Nephron (organoid): ENCODE measurements around the gene NFYC.
A peak's percentile ranks its signal among the peaks of the same experiment; 100 is the strongest.

ENCODE experiments used
- H3K27ac Mint-ChIP-seq, 3 experiments: 2 replicates each; pipeline ENCODE4 v1.8.0; 2020; ENCODE audit warnings: mixed read lengths in 3 of 3, mild to moderate bottlenecking in 2 of 3, moderate library complexity in 1 of 3
- H3K27me3 Mint-ChIP-seq: 2 replicates; pipeline ENCODE4 v1.8.0; 2021; ENCODE audit warnings: low read depth, mild to moderate bottlenecking, moderate library complexity, mixed read lengths
- H3K36me3 Mint-ChIP-seq: 2 replicates; pipeline ENCODE4 v1.8.0; 2020; ENCODE audit warnings: low read depth, mixed read lengths
- H3K4me1 Mint-ChIP-seq: 2 replicates; pipeline ENCODE4 v1.8.0; 2020; ENCODE audit warnings: mixed read lengths
- H3K4me3 Mint-ChIP-seq, 3 experiments: 2 replicates each; pipeline ENCODE4 v1.8.0; 2020; ENCODE audit warnings: mild to moderate bottlenecking in 3 of 3, mixed read lengths in 3 of 3, moderate library complexity in 2 of 3
- H3K9me3 Mint-ChIP-seq: 2 replicates; pipeline ENCODE4 v1.8.0; 2020; ENCODE audit warnings: mixed read lengths
- CTCF ChIP-seq, 3 experiments: fragments of 200-600 bp; sonication (generic); IDR thresholded peaks; one replicate each; pipeline ENCODE4 v1.5.0; 2021; ENCODE audit warnings: antibody characterized with exemption in 3 of 3; ENCODE audit not compliant: unreplicated experiment in 3 of 3

Gene NFYC

GRCh38 chr1:40803447-40803846 lies 111.9 kb downstream of the NFYC start:
- H3K4me1 Mint-ChIP-seq, result peaks cover 58% of the 10 kb centered on the region
- peak overlapping the region in 1 of 3 experiments; percentile 52 for H3K27ac Mint-ChIP-seq
- no peaks in the 10 kb centered on the region for H3K9me3 Mint-ChIP-seq
- no peak for TF ChIP-seq CTCF (IDR thresholded peaks at IDR 0.05; ENCODE audit: unreplicated experiment in 3 of 3)
- H3K4me3 Mint-ChIP-seq, result peak overlapping the region in 1 of 3 experiments; percentile 51
- no peaks in the 10 kb centered on the region for H3K36me3 Mint-ChIP-seq
- H3K27me3 Mint-ChIP-seq, result peaks cover 13% of the 10 kb centered on the region

GRCh38 chr1:40803902-40804301 lies 112.4 kb downstream of the NFYC start:
- Mint-ChIP-seq H3K27ac (peak overlapping the region in 1 of 3 experiments; percentile 50), H3K9me3 (no peaks in the 10 kb centered on the region), H3K27me3 (peaks cover 13% of the 10 kb centered on the region), H3K36me3 (no peaks in the 10 kb centered on the region), H3K4me1 (peaks cover 60% of the 10 kb centered on the region), H3K4me3 (no peak overlapping the region)
- TF ChIP-seq CTCF (IDR thresholded peaks at IDR 0.05; ENCODE audit: unreplicated experiment in 3 of 3), result no peak

GRCh38 chr1:40806240-40806639 lies 114.7 kb downstream of the NFYC start:
- H3K4me1 Mint-ChIP-seq, result peaks cover 46% of the 10 kb centered on the region

GRCh38 chr1:40806731-40807695 lies 115.5 kb downstream of the NFYC start:
- Mint-ChIP-seq H3K36me3 (no peaks in the 10 kb centered on the region), H3K27ac (peak overlapping the region; percentile 71 to 78 (median 78)), H3K27me3 (peaks cover 6% of the 10 kb centered on the region), H3K4me1 (peaks cover 42% of the 10 kb centered on the region), H3K4me3 (peak overlapping the region in 1 of 3 experiments; percentile 18), H3K9me3 (no peaks in the 10 kb centered on the region)
- no peak for TF ChIP-seq CTCF (IDR thresholded peaks at IDR 0.05; ENCODE audit: unreplicated experiment in 3 of 3)

More at GRCh38 chr1:40806240-40806639, 114.7 kb downstream of the NFYC start:
- no peaks in the 10 kb centered on the region for H3K9me3 Mint-ChIP-seq
- peak overlapping the region; percentile 71 to 78 (median 78) for H3K27ac Mint-ChIP-seq
- no peak for TF ChIP-seq CTCF (IDR thresholded peaks at IDR 0.05; ENCODE audit: unreplicated experiment in 3 of 3)
- H3K36me3 Mint-ChIP-seq, result no peaks in the 10 kb centered on the region
- peaks cover 4% of the 10 kb centered on the region for H3K27me3 Mint-ChIP-seq
- no peak overlapping the region for H3K4me3 Mint-ChIP-seq

GRCh38 chr1:40808002-40808401 lies 116.5 kb downstream of the NFYC start:
- no peaks in the 10 kb centered on the region for H3K36me3 Mint-ChIP-seq
- H3K27ac Mint-ChIP-seq, result peak overlapping the region; percentile 71 to 78 (median 78)
- H3K4me3 Mint-ChIP-seq, result no peak overlapping the region
- peaks cover 42% of the 10 kb centered on the region for H3K4me1 Mint-ChIP-seq
- peaks cover 9% of the 10 kb centered on the region for H3K27me3 Mint-ChIP-seq
- H3K9me3 Mint-ChIP-seq, result no peaks in the 10 kb centered on the region
- TF ChIP-seq CTCF (IDR thresholded peaks at IDR 0.05; ENCODE audit: unreplicated experiment in 3 of 3), result no peak
